RPMI8226 (cell line): ENCODE data around the gene VKORC1L1.
A peak's percentile ranks its signal among the peaks of the same experiment; 100 is the strongest.
"Not testable (repeated sequence)": the region's sequence is repeated elsewhere in the genome, so short reads cannot be mapped to it uniquely, and the experiment has no call there.

Source experiments
- DNase-seq: peaks from one replicate; pipeline ENCODE4 v3.0.0-alpha.2; 2015

VKORC1L1 gene

GRCh38 chr7:65979583-65980477, 107.0 kb downstream of the VKORC1L1 start:
- DNase-seq = no peak

GRCh38 chr7:65980478-65981250, 107.8 kb downstream of the VKORC1L1 start:
- DNase-seq = peak; percentile 90

GRCh38 chr7:65981965-65982792, 109.3 kb downstream of the VKORC1L1 start, which contains the start of gene GUSB:
Gene GUSB (minus strand): TSS chr7:65982213. CDS start chr7:65982183, 30 bp downstream.
- peak; percentile 97 for DNase-seq

- peak; percentile 44 for DNase-seq
These were observed 111.2 kb downstream of the VKORC1L1 start for GRCh38 chr7:65983965-65984658.

GRCh38 chr7:65988084-65988483, 115.2 kb downstream of the VKORC1L1 start:
- DNase-seq = no peak

GRCh38 chr7:65988503-65988902, 115.6 kb downstream of the VKORC1L1 start:
- DNase-seq = not testable (repeated sequence)

- no peak for DNase-seq
These were observed 116.8 kb downstream of the VKORC1L1 start for GRCh38 chr7:65989694-65990080.

- DNase-seq = not testable (repeated sequence)
These were observed 119.0 kb downstream of the VKORC1L1 start for GRCh38 chr7:65991829-65992228.

GRCh38 chr7:65992526-65992925, 119.7 kb downstream of the VKORC1L1 start:
- no peak for DNase-seq

GRCh38 chr7:65994984-65995383, 122.1 kb downstream of the VKORC1L1 start:
- DNase-seq = not testable (repeated sequence)

- not testable (repeated sequence) for DNase-seq
These were observed 128.0 kb downstream of the VKORC1L1 start for GRCh38 chr7:66000823-66001417.

GRCh38 chr7:66005115-66005671, 132.3 kb downstream of the VKORC1L1 start:
- not testable (repeated sequence) for DNase-seq

- DNase-seq = no peak
These were observed 134.4 kb downstream of the VKORC1L1 start for GRCh38 chr7:66007232-66007631.
